Measurements from ENCODE around the gene CORO1C.

CORO1C gene

GRCh38 chr12:108700833-108701541 is 30.3 kb downstream of the CORO1C start:
- TF ChIP-seq CTCF (IDR thresholded peaks at IDR 0.05) = no peak
- H3K4me1 ChIP-seq = peaks cover 67% of the 10 kb centered on the region

GRCh38 chr12:108699955-108700563 is 31.3 kb downstream of the CORO1C start:
- Histone ChIP-seq H3K4me3 (ENCODE audit: low read depth, low read length) (peak overlapping the region; percentile 36), H3K4me2 (ENCODE audit: low read length) (peak overlapping the region; percentile 55), H3K36me3 (ENCODE audit: control insufficient read depth, insufficient read depth, low read length) (no peaks in the 10 kb centered on the region), H3K9ac (no peak overlapping the region), H3K79me2 (peaks cover 24% of the 10 kb centered on the region), H3K27ac (peak overlapping the region; percentile 92), H3K27me3 (ENCODE audit: control insufficient read depth, insufficient read depth, low read length) (no peaks in the 10 kb centered on the region), H3K9me3 (ENCODE audit: control insufficient read depth, low read length) (no peaks in the 10 kb centered on the region), H2AFZ (no peak overlapping the region), H3K4me1 (peaks cover 67% of the 10 kb centered on the region)
- TF ChIP-seq CTCF (IDR thresholded peaks at IDR 0.05) = no peak

More at GRCh38 chr12:108700833-108701541, 30.3 kb downstream of the CORO1C start:
- peak overlapping the region; percentile 36 for H3K4me3 ChIP-seq (ENCODE audit: low read depth, low read length)
- no peak overlapping the region for H3K9ac ChIP-seq
- H3K36me3 ChIP-seq (ENCODE audit: control insufficient read depth, insufficient read depth, low read length) = no peaks in the 10 kb centered on the region
- H3K9me3 ChIP-seq (ENCODE audit: control insufficient read depth, low read length) = no peaks in the 10 kb centered on the region
- H3K27ac ChIP-seq = peak overlapping the region; percentile 92
- H2AFZ ChIP-seq = no peak overlapping the region
- peak overlapping the region; percentile 55 for H3K4me2 ChIP-seq (ENCODE audit: low read length)
- peaks cover 28% of the 10 kb centered on the region for H3K79me2 ChIP-seq
- no peaks in the 10 kb centered on the region for H3K27me3 ChIP-seq (ENCODE audit: control insufficient read depth, insufficient read depth, low read length)

GRCh38 chr12:108697905-108698304 is 33.4 kb downstream of the CORO1C start:
- H3K36me3 ChIP-seq (ENCODE audit: control insufficient read depth, insufficient read depth, low read length) = no peaks in the 10 kb centered on the region
- no peak for TF ChIP-seq CTCF (IDR thresholded peaks at IDR 0.05)
- H3K27ac ChIP-seq = peak overlapping the region; percentile 92
- H3K4me2 ChIP-seq (ENCODE audit: low read length) = no peak overlapping the region
- H3K79me2 ChIP-seq = peaks cover 18% of the 10 kb centered on the region
- H3K9me3 ChIP-seq (ENCODE audit: control insufficient read depth, low read length) = no peaks in the 10 kb centered on the region
- no peak overlapping the region for H2AFZ ChIP-seq
- peaks cover 54% of the 10 kb centered on the region for H3K4me1 ChIP-seq
- no peak overlapping the region for H3K9ac ChIP-seq
- no peaks in the 10 kb centered on the region for H3K27me3 ChIP-seq (ENCODE audit: control insufficient read depth, insufficient read depth, low read length)
- H3K4me3 ChIP-seq (ENCODE audit: low read depth, low read length) = no peak overlapping the region

- Histone ChIP-seq H3K27ac (peak overlapping the region; percentile 92), H3K4me2 (ENCODE audit: low read length) (no peak overlapping the region), H3K4me3 (ENCODE audit: low read depth, low read length) (no peak overlapping the region), H3K36me3 (ENCODE audit: control insufficient read depth, insufficient read depth, low read length) (no peaks in the 10 kb centered on the region), H3K4me1 (peaks cover 51% of the 10 kb centered on the region), H3K79me2 (peaks cover 15% of the 10 kb centered on the region), H3K27me3 (ENCODE audit: control insufficient read depth, insufficient read depth, low read length) (no peaks in the 10 kb centered on the region), H3K9ac (no peak overlapping the region), H2AFZ (no peak overlapping the region), H3K9me3 (ENCODE audit: control insufficient read depth, low read length) (no peaks in the 10 kb centered on the region)
- TF ChIP-seq CTCF (IDR thresholded peaks at IDR 0.05) = no peak
Measured at GRCh38 chr12:108696996-108697290, 34.4 kb downstream of the CORO1C start.

Measured in parathyroid adenoma (tissue), 2 donors.